ENCODE results near the gene ZNF436. TPM values are rescaled to one million over a fixed set of nuclear protein-coding genes. Genes with fewer than 3 reads are reported as not detected.

The ZNF436 gene
- total and polyA plus RNA-seq, 2 of the 8 experiments (the other 6 are each of a cell fraction or from before 2014, with no cell fraction given): 0.65 to 1.8 TPM

DNA sequence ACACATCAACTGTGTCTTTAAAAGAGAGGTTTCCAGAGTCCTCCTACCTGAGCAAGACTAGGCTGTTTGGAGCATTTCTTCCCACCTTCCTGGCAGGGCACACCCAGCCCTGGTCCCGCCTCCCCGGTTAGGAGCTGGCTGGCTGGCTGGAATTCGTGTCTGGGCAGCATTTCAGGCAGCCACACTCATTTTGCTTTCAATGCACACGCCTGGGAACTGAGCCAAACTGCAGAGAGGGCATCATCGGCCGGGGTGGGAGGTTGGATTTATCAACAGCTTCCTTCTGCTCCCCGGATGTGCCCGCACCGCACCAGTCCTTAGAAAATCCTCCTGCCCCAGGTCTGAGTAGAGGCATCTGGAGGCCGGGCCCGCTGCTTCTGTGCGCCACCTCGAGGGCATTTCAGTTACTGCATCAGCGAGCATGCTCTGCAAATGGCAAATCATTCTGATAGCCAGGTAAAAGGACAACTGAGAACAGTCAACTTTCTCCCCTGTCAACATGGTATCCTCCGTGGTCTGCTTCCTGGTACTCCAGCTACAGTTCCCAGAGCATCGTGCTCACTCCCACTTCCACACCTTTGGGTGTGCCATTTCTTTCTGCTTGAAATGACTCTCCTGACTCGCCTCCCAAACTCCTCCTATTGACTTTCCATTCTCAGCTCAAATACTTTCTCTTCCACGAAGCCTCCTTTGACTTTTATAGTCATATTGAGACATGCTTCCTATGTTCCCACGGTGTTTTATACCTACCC, 34.3 kb upstream of the ZNF436 start (continued):
- TF ChIP-seq, protein P1, sequence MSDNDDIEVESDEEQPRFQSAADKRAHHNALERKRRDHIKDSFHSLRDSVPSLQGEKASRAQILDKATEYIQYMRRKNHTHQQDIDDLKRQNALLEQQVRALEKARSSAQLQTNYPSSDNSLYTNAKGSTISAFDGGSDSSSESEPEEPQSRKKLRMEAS (IDR thresholded peaks at IDR 0.05): peak; percentile 61
- TF ChIP-seq SIRT6 (IDR thresholded peaks at IDR 0.05; ENCODE audit: low read length): no peak
- TF ChIP-seq KDM1A (IDR thresholded peaks at IDR 0.05; ENCODE audit: borderline replicate concordance, low read length): no peak
- TF ChIP-seq SP1 (IDR thresholded peaks at IDR 0.05; ENCODE audit: low read depth, low read length): no peak
- TF ChIP-seq CBX5 (IDR thresholded peaks at IDR 0.05; ENCODE audit: low read depth, low read length): no peak
- 0 out of 3 replicates have a peak, but pooled peaks of 1 of the 2 experiments have one; percentile 13 for TF ChIP-seq EP300 (IDR thresholded peaks at IDR 0.05; ENCODE audit: borderline replicate concordance in 1 of 2, low read depth in 2 of 2, low read length in 2 of 2)
- TF ChIP-seq RAD21 (IDR thresholded peaks at IDR 0.05 in 1 of 2, conservative IDR thresholded peaks at IDR 0.05 in 1 of 2; ENCODE audit: low read depth in 2 of 2, low read length in 2 of 2): peak; percentile 87
- TF ChIP-seq TAF7 (optimal IDR thresholded peaks at IDR 0.05; ENCODE audit: borderline replicate concordance, low read depth, low read length): no peak
- TF ChIP-seq TBP (IDR thresholded peaks at IDR 0.05; ENCODE audit: low read depth, low read length): peak; percentile 39; the same call in 1 of the 2 replicates
- TF ChIP-seq, protein P2, sequence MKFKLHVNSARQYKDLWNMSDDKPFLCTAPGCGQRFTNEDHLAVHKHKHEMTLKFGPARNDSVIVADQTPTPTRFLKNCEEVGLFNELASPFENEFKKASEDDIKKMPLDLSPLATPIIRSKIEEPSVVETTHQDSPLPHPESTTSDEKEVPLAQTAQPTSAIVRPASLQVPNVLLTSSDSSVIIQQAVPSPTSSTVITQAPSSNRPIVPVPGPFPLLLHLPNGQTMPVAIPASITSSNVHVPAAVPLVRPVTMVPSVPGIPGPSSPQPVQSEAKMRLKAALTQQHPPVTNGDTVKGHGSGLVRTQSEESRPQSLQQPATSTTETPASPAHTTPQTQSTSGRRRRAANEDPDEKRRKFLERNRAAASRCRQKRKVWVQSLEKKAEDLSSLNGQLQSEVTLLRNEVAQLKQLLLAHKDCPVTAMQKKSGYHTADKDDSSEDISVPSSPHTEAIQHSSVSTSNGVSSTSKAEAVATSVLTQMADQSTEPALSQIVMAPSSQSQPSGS (IDR thresholded peaks at IDR 0.05; ENCODE audit: low read length): 0 out of 2 replicates have a peak, but pooled peaks have one; percentile 54
- peak; percentile 61; the same call in 1 of the 2 replicates for TF ChIP-seq TCF12 (IDR thresholded peaks at IDR 0.05; ENCODE audit: low read depth, low read length)
- peak; percentile 33 for TF ChIP-seq CTBP2 (IDR thresholded peaks at IDR 0.05; ENCODE audit: borderline replicate concordance, insufficient read depth, insufficient read length, low read length)
